Activated T-helper 9 cell treated with anti-CD3 and anti-CD28 coated beads, Interleukin-2, amount 50 U/mL, for 16 hours (primary cell): ENCODE measurements around the gene RAB17.
"Not testable (repeated sequence)": the region's sequence is repeated elsewhere in the genome, so short reads cannot be mapped to it uniquely, and the experiment has no call there.

ENCODE experiments used
- DNase-seq: peaks from one replicate; pipeline ENCODE4 v3.0.0-alpha.2; 2020; ENCODE audit warnings: low read depth

The RAB17 gene

DNA sequence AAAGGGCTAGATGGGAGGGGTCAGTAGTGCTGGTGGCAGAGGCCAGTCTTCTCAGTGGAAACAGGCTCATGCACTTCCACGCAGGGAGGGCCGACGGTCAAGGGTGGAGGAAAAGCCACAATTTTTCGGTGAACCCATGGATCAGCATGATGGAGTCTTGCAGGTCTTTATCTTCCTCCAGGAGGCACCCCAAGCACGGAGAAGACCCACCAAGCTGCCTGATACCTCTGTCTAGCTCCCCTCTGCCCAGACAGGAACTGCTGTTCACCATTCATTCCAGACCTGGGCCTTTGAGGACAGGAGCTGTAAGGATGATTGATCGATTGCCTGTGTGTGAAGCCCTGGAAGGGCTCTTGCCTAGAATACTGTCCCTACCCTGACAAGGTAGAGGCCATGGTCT, 34.0 kb upstream of the RAB17 start:
- no peak for DNase-seq

- no peak for DNase-seq
These were observed 33.2 kb upstream of the RAB17 start for GRCh38 chr2:237623428-237624403.

- DNase-seq = no peak
These were observed 27.9 kb upstream of the RAB17 start for GRCh38 chr2:237618449-237618848.

DNA sequence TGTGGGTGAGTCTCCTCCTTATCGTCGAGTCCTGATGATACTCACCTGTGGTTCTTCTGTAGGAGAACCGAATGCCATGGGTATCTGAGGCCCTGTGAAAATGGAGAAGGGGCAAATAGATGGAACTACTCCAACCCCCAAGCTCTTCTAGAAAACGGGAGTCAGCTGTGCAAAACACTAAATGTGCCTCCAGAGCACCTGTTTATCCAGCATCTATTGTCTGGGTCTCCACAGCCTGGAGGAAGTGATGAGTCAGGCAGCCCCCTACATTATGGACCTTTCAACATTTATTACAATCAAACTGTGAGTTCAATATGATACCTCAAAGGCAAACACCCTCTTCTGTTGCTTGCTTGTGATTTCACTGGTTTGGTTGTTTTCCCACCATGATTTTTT, 27.1 kb upstream of the RAB17 start:
- no peak for DNase-seq

DNA sequence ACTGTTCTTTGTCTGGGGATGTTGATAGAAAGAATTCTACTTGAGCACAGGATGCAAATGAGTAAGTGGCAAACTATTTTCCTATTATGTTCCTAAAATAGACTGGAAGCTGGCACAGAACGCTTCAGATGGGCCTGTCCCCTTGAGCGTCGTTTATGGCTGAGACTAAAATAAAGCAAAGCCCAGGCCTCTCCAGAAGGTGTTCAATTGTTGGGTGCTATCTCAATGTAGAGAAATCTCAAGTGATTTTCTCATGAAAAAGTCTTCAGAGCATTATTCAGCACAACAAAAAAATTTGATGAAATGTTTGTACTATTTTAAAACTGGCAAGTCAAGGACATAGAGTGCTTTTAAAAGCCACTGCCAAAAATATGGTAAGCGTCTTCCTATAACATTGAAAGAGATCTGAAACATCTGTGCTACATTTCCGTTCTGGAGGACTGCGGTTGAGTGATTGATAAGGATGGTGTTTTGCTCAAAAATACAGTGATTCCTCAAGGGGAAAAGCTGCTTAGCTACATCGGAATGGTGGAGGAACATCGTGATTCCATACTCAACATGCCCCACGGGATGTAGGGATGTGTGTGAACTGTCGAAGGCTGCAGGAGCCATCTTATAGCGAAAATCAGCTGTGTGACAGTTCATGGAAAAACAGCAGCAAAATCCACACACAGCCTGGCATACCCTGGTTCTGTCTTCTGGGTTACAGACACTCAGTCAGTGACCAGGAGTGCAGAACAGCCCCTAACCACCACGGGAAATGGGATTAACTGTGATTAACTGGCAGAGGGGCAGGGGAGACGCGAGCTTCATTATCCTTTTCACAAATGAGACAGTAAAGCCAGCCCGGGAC, 26.4 kb upstream of the RAB17 start:
- DNase-seq = no peak

DNA sequence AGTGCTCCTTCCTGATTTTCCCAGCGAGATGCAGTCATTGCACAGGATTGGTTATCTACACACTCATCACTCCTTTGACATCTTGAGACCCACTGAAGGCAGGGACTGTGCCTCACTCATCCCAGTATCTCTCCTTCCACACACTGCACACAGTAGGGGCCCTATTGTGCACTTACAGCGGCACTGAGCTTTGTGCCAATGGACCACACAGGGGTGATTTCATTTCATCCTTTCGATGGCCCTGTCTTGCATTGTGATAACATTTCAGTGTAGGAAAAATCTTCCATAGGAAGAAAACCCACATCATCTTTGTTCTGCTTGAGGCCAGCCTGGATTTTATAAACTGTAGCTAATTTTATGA, 25.8 kb upstream of the RAB17 start:
- no peak for DNase-seq

DNA sequence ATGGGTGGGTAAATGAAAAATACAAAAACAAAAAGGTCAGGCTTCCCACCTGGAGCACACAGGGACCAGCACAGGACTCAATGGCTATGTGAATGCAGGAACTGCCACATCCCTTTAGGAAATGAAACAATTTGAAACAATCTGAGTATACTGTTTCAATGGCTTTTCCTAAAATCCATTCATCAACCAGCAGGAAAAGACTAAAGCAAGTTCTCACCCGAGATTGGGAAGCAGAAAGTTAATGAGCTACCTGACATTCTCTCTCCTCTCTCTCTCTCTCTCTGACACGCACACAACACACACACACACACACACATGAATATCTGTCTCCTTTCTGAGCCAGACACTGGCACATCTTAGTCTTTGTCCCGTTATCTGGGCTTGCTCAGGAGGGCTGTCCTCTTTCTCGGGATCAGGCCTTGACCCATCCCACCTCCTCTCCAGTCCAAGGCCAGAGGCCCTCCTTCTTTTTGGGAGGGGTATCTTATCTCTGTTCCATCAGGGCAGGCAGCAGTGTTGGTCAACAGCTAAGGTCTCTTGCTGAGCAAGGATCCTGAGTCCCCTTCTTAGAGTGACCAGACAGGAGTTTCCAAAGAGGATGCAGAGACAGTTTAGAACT, 25.2 kb upstream of the RAB17 start:
- no peak for DNase-seq

DNA sequence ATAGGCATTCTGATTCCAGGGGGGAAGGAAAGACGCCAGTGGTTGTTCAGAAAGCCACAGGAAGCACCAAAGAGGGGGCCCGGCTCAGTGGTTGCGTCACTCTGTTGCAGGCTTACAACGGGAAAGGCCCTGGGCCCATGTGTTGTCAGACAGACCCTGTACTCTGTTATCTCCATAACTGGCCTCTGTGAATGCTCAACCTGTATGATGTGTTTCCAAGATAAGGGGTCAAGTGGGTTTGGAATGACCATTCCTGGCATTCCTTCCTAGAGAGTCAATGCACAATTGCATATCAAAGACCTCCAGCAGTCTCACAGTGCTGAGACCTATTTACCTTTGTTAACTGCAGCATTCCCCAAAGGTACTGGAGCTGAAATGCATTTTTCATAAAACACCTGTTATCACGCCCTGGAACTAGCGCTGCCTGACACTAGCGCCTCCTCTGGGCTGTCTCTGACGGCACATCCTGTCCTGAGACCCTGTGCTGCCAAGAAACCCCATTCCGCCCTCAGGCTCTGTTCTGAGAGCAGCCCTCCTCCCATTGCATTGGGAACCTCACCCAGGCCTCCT, 23.7 kb upstream of the RAB17 start:
- no peak for DNase-seq

- no peak for DNase-seq
These were observed 23.1 kb upstream of the RAB17 start for GRCh38 chr2:237613679-237614078.

GRCh38 chr2:237612527-237613357, 22.2 kb upstream of the RAB17 start:
- no peak for DNase-seq

- DNase-seq = not testable (repeated sequence)
These were observed 16.0 kb upstream of the RAB17 start for GRCh38 chr2:237606522-237606921.

- DNase-seq = no peak
These were observed 14.4 kb upstream of the RAB17 start for GRCh38 chr2:237604960-237605359.

DNA sequence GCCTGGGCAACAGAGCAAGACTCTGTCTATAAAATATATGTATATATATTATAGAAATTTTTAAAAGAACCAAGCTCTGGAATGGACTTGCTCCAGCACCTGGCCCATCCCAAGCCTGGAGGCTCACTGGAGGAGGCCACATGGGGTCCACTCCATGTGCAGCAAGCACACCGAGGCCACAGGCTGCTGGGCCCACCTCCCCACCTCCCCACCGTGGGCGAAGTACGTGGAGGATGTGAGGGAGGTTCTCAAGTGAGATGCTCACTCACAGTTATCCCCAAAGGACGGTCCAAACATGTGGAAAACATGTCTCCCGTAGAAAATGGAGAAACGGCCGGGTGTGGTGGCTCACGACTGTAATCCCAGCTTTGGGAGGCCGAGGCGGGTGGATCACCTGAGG, 13.9 kb upstream of the RAB17 start:
- no peak for DNase-seq

GRCh38 chr2:237603718-237604362, 13.3 kb upstream of the RAB17 start:
- DNase-seq = no peak

GRCh38 chr2:237603049-237603717, 12.6 kb upstream of the RAB17 start:
- DNase-seq = no peak

GRCh38 chr2:237602409-237602808, 11.9 kb upstream of the RAB17 start:
- DNase-seq = no peak

GRCh38 chr2:237601453-237602116, 11.1 kb upstream of the RAB17 start:
- no peak for DNase-seq

GRCh38 chr2:237600205-237600846, 9.8 kb upstream of the RAB17 start:
- no peak for DNase-seq

DNA sequence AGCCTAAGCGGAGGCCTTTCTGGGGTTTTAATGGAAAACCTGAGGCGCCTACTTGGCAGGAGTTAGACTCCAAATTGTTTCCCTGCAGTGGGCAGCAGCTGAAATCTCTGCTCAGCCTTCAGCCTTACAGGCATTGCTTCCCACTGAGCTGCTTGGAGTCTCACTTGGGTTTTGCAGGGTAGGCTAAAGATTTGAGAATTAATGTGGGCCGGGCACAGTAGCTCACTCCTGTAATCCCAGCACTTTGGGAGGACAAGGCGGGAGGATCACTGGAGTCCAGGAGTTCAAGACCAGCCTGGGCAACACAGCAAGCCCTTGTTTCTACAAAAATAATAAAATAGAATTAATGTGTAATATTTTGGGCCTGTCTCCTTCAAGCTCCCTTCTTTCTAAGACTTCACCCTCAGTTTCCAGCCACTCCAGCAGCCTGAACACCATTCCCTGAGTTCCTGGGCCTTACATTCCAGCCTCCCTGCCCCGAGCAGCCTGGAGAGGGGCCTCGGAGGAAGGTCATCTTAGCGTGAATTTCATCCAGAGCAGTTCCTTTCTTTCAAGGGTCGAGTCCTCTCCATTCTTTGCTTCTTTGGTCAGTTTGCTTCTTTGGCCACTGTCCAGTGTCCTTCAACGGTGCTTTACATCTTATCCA, 9.1 kb upstream of the RAB17 start:
- DNase-seq = no peak
